Stimulated activated CD8-positive, alpha-beta memory T cell treated with anti-CD3 and anti-CD28 coated beads, Interleukin-4, amount 100 ng/mL, for 48 hours (primary cell): ENCODE results near the gene SYDE2.
A peak's percentile ranks its signal among the peaks of the same experiment; 100 is the strongest.
"Not testable (repeated sequence)": the region's sequence is repeated elsewhere in the genome, so short reads cannot be mapped to it uniquely, and the experiment has no call there.

Experiments used
- DNase-seq: peaks from one replicate; pipeline ENCODE4 v3.0.0-alpha.2; 2020

SYDE2 gene

GRCh38 chr1:85208488-85208887 lies 7.7 kb upstream of the SYDE2 start:
- DNase-seq, result no peak

- DNase-seq, result no peak
These were observed 2.9 kb upstream of the SYDE2 start for GRCh38 chr1:85203573-85204171.

- DNase-seq, result no peak
These were observed 2.0 kb upstream of the SYDE2 start for GRCh38 chr1:85202864-85203255.

GRCh38 chr1:85202092-85202863 lies 1.5 kb upstream of the SYDE2 start:
- no peak for DNase-seq

GRCh38 chr1:85201340-85202091 lies 700 bp upstream of the SYDE2 start:
- DNase-seq, result peak; percentile 64

GRCh38 chr1:85199667-85200462 lies 951 bp downstream of the SYDE2 start:
- peak; percentile 59 for DNase-seq

- DNase-seq, result no peak
These were observed 2.0 kb downstream of the SYDE2 start for GRCh38 chr1:85198864-85199263.

GRCh38 chr1:85196358-85196757 lies 4.5 kb downstream of the SYDE2 start:
- DNase-seq, result no peak

- DNase-seq, result no peak
These were observed 5.1 kb downstream of the SYDE2 start for GRCh38 chr1:85195703-85196102.

- DNase-seq, result not testable (repeated sequence)
These were observed 8.7 kb downstream of the SYDE2 start for GRCh38 chr1:85192129-85192528.

GRCh38 chr1:85189120-85189519 lies 11.7 kb downstream of the SYDE2 start:
- DNase-seq, result no peak

GRCh38 chr1:85188530-85188929 lies 12.3 kb downstream of the SYDE2 start:
- DNase-seq, result no peak

GRCh38 chr1:85187021-85187420 lies 13.8 kb downstream of the SYDE2 start:
- DNase-seq, result not testable (repeated sequence)

GRCh38 chr1:85184245-85184644 lies 16.6 kb downstream of the SYDE2 start:
- DNase-seq, result no peak

GRCh38 chr1:85182700-85183099 lies 18.1 kb downstream of the SYDE2 start:
- no peak for DNase-seq

- DNase-seq, result no peak
These were observed 19.9 kb downstream of the SYDE2 start for GRCh38 chr1:85180869-85181268.

GRCh38 chr1:85179522-85179921 lies 21.3 kb downstream of the SYDE2 start:
- DNase-seq, result no peak

- no peak for DNase-seq
These were observed 22.4 kb downstream of the SYDE2 start for GRCh38 chr1:85178396-85178795.

GRCh38 chr1:85174503-85174902 lies 26.3 kb downstream of the SYDE2 start:
- no peak for DNase-seq

GRCh38 chr1:85172684-85173337 lies 28.0 kb downstream of the SYDE2 start:
- no peak for DNase-seq

GRCh38 chr1:85171721-85172120 lies 29.1 kb downstream of the SYDE2 start:
- no peak for DNase-seq

GRCh38 chr1:85168884-85169283 lies 31.9 kb downstream of the SYDE2 start:
- DNase-seq, result no peak

GRCh38 chr1:85166351-85166750 lies 34.5 kb downstream of the SYDE2 start:
- no peak for DNase-seq
